ENCODE results near the gene PLCE1. TPM values are rescaled to one million over a fixed set of nuclear protein-coding genes. Genes with fewer than 3 reads are reported as not detected.

Gene PLCE1
- total and polyA plus RNA-seq, 2 of the 4 experiments (the other 2 are of a cell fraction): 2.2 to 4.5 TPM

DNA sequence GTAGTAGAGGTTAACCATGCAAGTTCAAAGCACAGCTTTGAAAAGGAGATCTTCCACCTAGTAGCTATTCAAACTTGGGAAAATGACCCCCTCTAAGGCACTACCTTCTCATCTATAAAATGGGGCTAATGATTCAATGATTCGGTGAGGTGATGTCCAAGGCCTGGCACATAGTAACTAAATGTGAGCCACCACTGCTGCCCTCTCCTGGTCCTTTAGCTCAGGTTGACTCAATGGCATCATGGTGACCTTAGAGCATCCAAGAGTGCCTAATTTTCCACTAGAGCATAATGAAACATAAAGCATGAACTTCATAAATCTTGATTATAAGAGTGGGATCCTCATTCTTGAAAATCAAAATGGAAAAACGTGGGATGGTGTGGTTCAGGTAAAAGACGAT, 16.3 kb upstream of the PLCE1 start:
- Histone ChIP-seq H2BK15ac (ENCODE audit: low read depth, low read length) (no peak overlapping the region), H3K18ac (ENCODE audit: low read depth, low read length) (no peak overlapping the region), H3K27ac (ENCODE audit: insufficient read depth, low read length) (no peak overlapping the region), H2AK5ac (ENCODE audit: low read depth, low read length) (no peak overlapping the region), H3K4me3 (ENCODE audit: insufficient read depth, low read depth, low read length) (no peak overlapping the region), H2BK5ac (ENCODE audit: low read depth, low read length, poor library complexity, severe bottlenecking) (no peak overlapping the region), H3K36me3 (ENCODE audit: control insufficient read depth, insufficient read depth, low read length) (no peaks in the 10 kb centered on the region), H3K4me2 (ENCODE audit: low read depth, low read length) (no peak overlapping the region), H3K4ac (ENCODE audit: low read depth, low read length) (no peak overlapping the region), H3K23ac (ENCODE audit: low read depth, low read length) (no peak overlapping the region), H2AFZ (replicated peaks; ENCODE audit: low read length, poor library complexity) (no peak overlapping the region), H3K9me3 (ENCODE audit: control insufficient read depth, insufficient read depth, low read length) (no peaks in the 10 kb centered on the region), H3K4me1 (ENCODE audit: control insufficient read depth, insufficient read depth, low read length) (no peaks in the 10 kb centered on the region), H3K9ac (ENCODE audit: low read depth, low read length) (no peak overlapping the region), H2AK9ac (replicated peaks; ENCODE audit: low read depth, low read length, poor library complexity) (no peak overlapping the region), H3K79me1 (ENCODE audit: low read depth in 1 of 2, low read length in 2 of 2) (no peaks in the 10 kb centered on the region), H4K8ac (ENCODE audit: low read depth in 2 of 2, low read length in 2 of 2) (no peak overlapping the region), H3K27me3 (ENCODE audit: control insufficient read depth, insufficient read depth, low read length) (peaks cover 5% of the 10 kb centered on the region), H3K9me1 (ENCODE audit: insufficient read depth, low read length) (no peaks in the 10 kb centered on the region), H2BK20ac (ENCODE audit: low read depth, low read length) (no peak overlapping the region), H4K5ac (ENCODE audit: low read depth, low read length) (no peak overlapping the region), H4K20me1 (ENCODE audit: insufficient read depth, low read length) (no peaks in the 10 kb centered on the region), H3K14ac (replicated peaks; ENCODE audit: low read depth, low read length) (no peak overlapping the region), H2BK120ac (ENCODE audit: low read depth, low read length) (no peak overlapping the region), H3K56ac (ENCODE audit: extremely low read depth, insufficient read depth, low read length) (no peak overlapping the region), H4K91ac (ENCODE audit: insufficient read depth, low read depth, low read length) (no peak overlapping the region)
- ATAC-seq (ENCODE audit: low read depth) (no peak), DNase-seq (no peak)
- no TSS peak for BruUV-seq (replicated peaks)
- dilution Hi-C loops (cut with HindIII; ENCODE audit: low sequenced_read_pairs, unreplicated experiment): no loop called here
- CTCF ChIA-PET: interaction anchor here (0.9 to 1.2 kb wide), 2 partner anchors 11 to 15 kb away, joined by 3 read pairs; no protein-coding TSS in a partner anchor
- in situ Hi-C loops (cut with MboI; ENCODE audit: low sequenced_read_pairs): no loop called here
- POLR2A ChIA-PET (ENCODE audit: unreplicated experiment): no interaction called here
- 42% methylated on average over 2 of the region's 3 CpGs; no CpG with 5 or more reads in 1 of the 2 experiments for WGBS, 2 experiments (ENCODE audit: extremely low coverage in 2 of 2, insufficient read length in 1 of 2)
- TF ChIP-seq MAZ (IDR thresholded peaks at IDR 0.05; ENCODE audit: borderline replicate concordance, low read depth, low read length) (no peak), RAD21 (IDR thresholded peaks at IDR 0.05; ENCODE audit: low read length) (no peak), NFE2L2 (IDR thresholded peaks at IDR 0.05; ENCODE audit: low read depth, low read length) (no peak), BHLHE40 (IDR thresholded peaks at IDR 0.05; ENCODE audit: low read depth, low read length) (no peak), POLR2A (IDR thresholded peaks at IDR 0.05; ENCODE audit: low read depth, low read length) (no peak), RCOR1 (IDR thresholded peaks at IDR 0.05; ENCODE audit: insufficient replicate concordance, low read length) (no peak), RFX5 (IDR thresholded peaks at IDR 0.05; ENCODE audit: low read depth, low read length) (no peak), CHD1 (IDR thresholded peaks at IDR 0.05; ENCODE audit: low read depth, low read length) (no peak), CEBPB (IDR thresholded peaks at IDR 0.05; ENCODE audit: low read depth, low read length) (no peak), MXI1 (IDR thresholded peaks at IDR 0.05; ENCODE audit: borderline replicate concordance, low read depth, low read length) (no peak), FOS (IDR thresholded peaks at IDR 0.05; ENCODE audit: low read depth, low read length) (no peak), MAFK (IDR thresholded peaks at IDR 0.05; ENCODE audit: low read depth, low read length) (no peak), SMC3 (IDR thresholded peaks at IDR 0.05; ENCODE audit: low read depth, low read length) (no peak)
- TF ChIP-seq, protein P1, sequence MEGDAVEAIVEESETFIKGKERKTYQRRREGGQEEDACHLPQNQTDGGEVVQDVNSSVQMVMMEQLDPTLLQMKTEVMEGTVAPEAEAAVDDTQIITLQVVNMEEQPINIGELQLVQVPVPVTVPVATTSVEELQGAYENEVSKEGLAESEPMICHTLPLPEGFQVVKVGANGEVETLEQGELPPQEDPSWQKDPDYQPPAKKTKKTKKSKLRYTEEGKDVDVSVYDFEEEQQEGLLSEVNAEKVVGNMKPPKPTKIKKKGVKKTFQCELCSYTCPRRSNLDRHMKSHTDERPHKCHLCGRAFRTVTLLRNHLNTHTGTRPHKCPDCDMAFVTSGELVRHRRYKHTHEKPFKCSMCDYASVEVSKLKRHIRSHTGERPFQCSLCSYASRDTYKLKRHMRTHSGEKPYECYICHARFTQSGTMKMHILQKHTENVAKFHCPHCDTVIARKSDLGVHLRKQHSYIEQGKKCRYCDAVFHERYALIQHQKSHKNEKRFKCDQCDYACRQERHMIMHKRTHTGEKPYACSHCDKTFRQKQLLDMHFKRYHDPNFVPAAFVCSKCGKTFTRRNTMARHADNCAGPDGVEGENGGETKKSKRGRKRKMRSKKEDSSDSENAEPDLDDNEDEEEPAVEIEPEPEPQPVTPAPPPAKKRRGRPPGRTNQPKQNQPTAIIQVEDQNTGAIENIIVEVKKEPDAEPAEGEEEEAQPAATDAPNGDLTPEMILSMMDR (conservative IDR thresholded peaks at IDR 0.05; ENCODE audit: low read depth, low read length): no peak
- TF ChIP-seq, protein P2, sequence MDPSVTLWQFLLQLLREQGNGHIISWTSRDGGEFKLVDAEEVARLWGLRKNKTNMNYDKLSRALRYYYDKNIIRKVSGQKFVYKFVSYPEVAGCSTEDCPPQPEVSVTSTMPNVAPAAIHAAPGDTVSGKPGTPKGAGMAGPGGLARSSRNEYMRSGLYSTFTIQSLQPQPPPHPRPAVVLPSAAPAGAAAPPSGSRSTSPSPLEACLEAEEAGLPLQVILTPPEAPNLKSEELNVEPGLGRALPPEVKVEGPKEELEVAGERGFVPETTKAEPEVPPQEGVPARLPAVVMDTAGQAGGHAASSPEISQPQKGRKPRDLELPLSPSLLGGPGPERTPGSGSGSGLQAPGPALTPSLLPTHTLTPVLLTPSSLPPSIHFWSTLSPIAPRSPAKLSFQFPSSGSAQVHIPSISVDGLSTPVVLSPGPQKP (IDR thresholded peaks at IDR 0.05; ENCODE audit: borderline replicate concordance, low read depth, low read length): no peak
- TF ChIP-seq, protein P3, sequence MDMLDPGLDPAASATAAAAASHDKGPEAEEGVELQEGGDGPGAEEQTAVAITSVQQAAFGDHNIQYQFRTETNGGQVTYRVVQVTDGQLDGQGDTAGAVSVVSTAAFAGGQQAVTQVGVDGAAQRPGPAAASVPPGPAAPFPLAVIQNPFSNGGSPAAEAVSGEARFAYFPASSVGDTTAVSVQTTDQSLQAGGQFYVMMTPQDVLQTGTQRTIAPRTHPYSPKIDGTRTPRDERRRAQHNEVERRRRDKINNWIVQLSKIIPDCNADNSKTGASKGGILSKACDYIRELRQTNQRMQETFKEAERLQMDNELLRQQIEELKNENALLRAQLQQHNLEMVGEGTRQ (IDR thresholded peaks at IDR 0.05; ENCODE audit: low read depth, low read length): no peak
- intact Hi-C loops (cut with micrococcal nuclease): no loop called here
